ENCODE measurements around the gene PPP2R5E. TPM values are rescaled to one million over a fixed set of nuclear protein-coding genes. Genes with fewer than 3 reads are reported as not detected.

Gene PPP2R5E
- total and polyA plus RNA-seq, 10 of the 15 experiments (the other 5 are each of a cell fraction or from before 2014, with no cell fraction given) = 11.4 to 56.2 (median 22.7) TPM

GRCh38 chr14:63454863-63455622 is 88.1 kb downstream of the PPP2R5E start (continued):
- TF ChIP-seq CUX1 (IDR thresholded peaks at IDR 0.05; ENCODE audit: insufficient replicate concordance, low read depth, low read length) = no peak
- no peak for TF ChIP-seq BCL11A (IDR thresholded peaks at IDR 0.05; ENCODE audit: low read depth, low read length)
- TF ChIP-seq, protein P1, sequence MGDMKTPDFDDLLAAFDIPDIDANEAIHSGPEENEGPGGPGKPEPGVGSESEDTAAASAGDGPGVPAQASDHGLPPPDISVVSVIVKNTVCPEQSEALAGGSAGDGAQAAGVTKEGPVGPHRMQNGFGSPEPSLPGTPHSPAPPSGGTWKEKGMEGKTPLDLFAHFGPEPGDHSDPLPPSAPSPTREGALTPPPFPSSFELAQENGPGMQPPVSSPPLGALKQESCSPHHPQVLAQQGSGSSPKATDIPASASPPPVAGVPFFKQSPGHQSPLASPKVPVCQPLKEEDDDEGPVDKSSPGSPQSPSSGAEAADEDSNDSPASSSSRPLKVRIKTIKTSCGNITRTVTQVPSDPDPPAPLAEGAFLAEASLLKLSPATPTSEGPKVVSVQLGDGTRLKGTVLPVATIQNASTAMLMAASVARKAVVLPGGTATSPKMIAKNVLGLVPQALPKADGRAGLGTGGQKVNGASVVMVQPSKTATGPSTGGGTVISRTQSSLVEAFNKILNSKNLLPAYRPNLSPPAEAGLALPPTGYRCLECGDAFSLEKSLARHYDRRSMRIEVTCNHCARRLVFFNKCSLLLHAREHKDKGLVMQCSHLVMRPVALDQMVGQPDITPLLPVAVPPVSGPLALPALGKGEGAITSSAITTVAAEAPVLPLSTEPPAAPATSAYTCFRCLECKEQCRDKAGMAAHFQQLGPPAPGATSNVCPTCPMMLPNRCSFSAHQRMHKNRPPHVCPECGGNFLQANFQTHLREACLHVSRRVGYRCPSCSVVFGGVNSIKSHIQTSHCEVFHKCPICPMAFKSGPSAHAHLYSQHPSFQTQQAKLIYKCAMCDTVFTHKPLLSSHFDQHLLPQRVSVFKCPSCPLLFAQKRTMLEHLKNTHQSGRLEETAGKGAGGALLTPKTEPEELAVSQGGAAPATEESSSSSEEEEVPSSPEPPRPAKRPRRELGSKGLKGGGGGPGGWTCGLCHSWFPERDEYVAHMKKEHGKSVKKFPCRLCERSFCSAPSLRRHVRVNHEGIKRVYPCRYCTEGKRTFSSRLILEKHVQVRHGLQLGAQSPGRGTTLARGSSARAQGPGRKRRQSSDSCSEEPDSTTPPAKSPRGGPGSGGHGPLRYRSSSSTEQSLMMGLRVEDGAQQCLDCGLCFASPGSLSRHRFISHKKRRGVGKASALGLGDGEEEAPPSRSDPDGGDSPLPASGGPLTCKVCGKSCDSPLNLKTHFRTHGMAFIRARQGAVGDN (IDR thresholded peaks at IDR 0.05) = no peak

All from GM12878 (cell line).